Transverse colon (tissue), 4 donors: ENCODE measurements around the gene TAOK2. TPM values are rescaled to one million over a fixed set of nuclear protein-coding genes. Genes with fewer than 3 reads are reported as not detected.

Experiments
- DNase-seq: peaks from one replicate; pipeline ENCODE4 v3.0.0-alpha.2; 2019
- H3K27ac ChIP-seq, 4 donors: fragments of 200-600 bp; sonication (generic); 2 replicates each; pipeline ENCODE4 v1.5.1; 2016 to 2018; ENCODE audit warnings: inconsistent platforms in 4 of 4
- H3K27me3 ChIP-seq: fragments of 200-600 bp; sonication (generic); 2 replicates; pipeline ENCODE4 v1.5.1; 2017; ENCODE audit warnings: inconsistent platforms
- H3K36me3 ChIP-seq, 4 donors: fragments of 200-600 bp; sonication (generic); 2 replicates each; pipeline ENCODE4 v1.5.1; 2017 to 2019; ENCODE audit warnings: inconsistent platforms in 4 of 4
- H3K4me1 ChIP-seq, 4 donors: fragments of 200-600 bp; sonication (generic); 2 replicates each; pipeline ENCODE4 v1.5.1; 2017 to 2020; ENCODE audit warnings: inconsistent platforms in 4 of 4
- H3K4me3 ChIP-seq, 4 donors: fragments of 200-600 bp; sonication (generic); 1 replicate in 1 of 4; 2 replicates in 3 of 4; pipeline versions ENCODE4 v1.5.1 to v1.6.1; 2017 to 2019; ENCODE audit warnings: inconsistent platforms in 4 of 4
- H3K9me3 ChIP-seq, 2 donors: fragments of 200-600 bp; sonication (generic); 2 replicates each; pipeline ENCODE4 v1.5.1; 2017 to 2019; ENCODE audit warnings: inconsistent platforms in 2 of 2
- EP300 ChIP-seq: sonication (generic); formaldehyde crosslinking; IDR thresholded peaks from one replicate; pipeline ENCODE4 v1.6.1; 2017; ENCODE audit warnings: antibody characterized with exemption, low read depth
- POLR2A ChIP-seq: fragments of 450-650 bp; IDR thresholded peaks from one replicate; pipeline ENCODE4 v1.6.1; 2016; ENCODE audit warnings: antibody characterized with exemption, mild to moderate bottlenecking, moderate library complexity
- POLR2AphosphoS5 ChIP-seq, 3 donors: sonication (generic); formaldehyde crosslinking; IDR thresholded peaks; one replicate each; pipeline ENCODE4 v1.6.1; 2016; ENCODE audit warnings: antibody characterized with exemption in 3 of 3
- WGBS, 2 donors: methylation state at CpG; one replicate each; pipeline ENCODE4 v1.1.5; 2018; ENCODE audit warnings: low coverage in 1 of 2; 5-methylcytosine and 5-hydroxymethylcytosine counted together
- in situ Hi-C, 4 donors: fragments of 200-750 bp; cut with MboI; loops; one replicate each; pipeline versions ENCODE4 v1.15.0 to v1.15.1; 2017; ENCODE audit warnings: low sequenced_read_pairs in 3 of 4, low pct_ligation_motif_present in 1 of 4, low pct_unique_long_range_greater_than_20kb in 1 of 4
- intact Hi-C: fragments of 100-400 bp; cut with DNase I; formaldehyde crosslinking; loops from one replicate; pipeline ENCODE4 v1.15.1; 2023; ENCODE audit warnings: low total_unique reads
- total RNA-seq, 4 donors: library from RNA; depleted of rRNA; stranded (reverse); fragments of >200 nt; gene quantifications; one replicate each; pipeline ENCODE4 v1.1.0, GENCODE V29; 2016
- TF ChIP-seq, protein P1 (sequence below), 5 experiments: fragments of 200-600 bp in 3 of 5; fragments of 450-650 bp in 2 of 5; sonication (generic) in 3 of 5; IDR thresholded peaks; 1 replicate in 2 of 5; 2 replicates in 3 of 5; pipeline ENCODE4 v1.5.1; 2016 to 2017; ENCODE audit warnings: antibody characterized with exemption in 5 of 5, inconsistent platforms in 3 of 5, mild to moderate bottlenecking in 2 of 5, moderate library complexity in 1 of 5

The TAOK2 gene
- total RNA-seq, 4 donors from 2014 or later, result 54.6 to 103 (median 68.1) TPM

DNA sequence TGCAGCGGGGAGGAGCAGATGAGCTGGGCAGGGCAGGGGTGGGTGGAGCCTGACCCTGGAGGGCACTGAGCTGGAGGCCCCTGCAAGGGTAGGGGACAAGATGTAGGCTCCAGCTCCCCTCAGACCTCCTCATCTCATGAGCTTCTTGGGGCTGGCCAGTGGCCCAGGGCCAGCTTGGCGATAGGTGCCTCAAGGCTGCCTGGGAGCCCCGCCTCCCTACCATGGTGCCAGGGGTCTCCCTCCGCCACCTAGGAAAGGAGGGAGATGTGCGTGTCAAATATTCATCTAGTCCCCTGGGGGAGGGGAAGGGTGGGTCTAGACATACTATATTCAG, 17.9 kb downstream of the TAOK2 start:
- Histone ChIP-seq H3K4me1 (peaks cover 7 to 35% (median 20%) of the 10 kb centered on the region in 4 donors), H3K27me3 (no peaks in the 10 kb centered on the region), H3K9me3 (no peaks in the 10 kb centered on the region), H3K4me3 (no peak overlapping the region), H3K36me3 (peaks cover 0 to 17% (median 8%) of the 10 kb centered on the region in 4 donors), H3K27ac (no peak overlapping the region)
- intact Hi-C loops, result no loop called here
- DNase-seq, result no peak
- WGBS, 2 donors, result 94% methylated on average over 5 of the region's 5 CpGs; no CpG with 5 or more reads in 1 of the 2 donors
- TF ChIP-seq EP300, result no peak
- no peak for TF ChIP-seq POLR2A
- TF ChIP-seq POLR2AphosphoS5 (IDR thresholded peaks at IDR 0.05), result no peak
- TF ChIP-seq, protein P1, sequence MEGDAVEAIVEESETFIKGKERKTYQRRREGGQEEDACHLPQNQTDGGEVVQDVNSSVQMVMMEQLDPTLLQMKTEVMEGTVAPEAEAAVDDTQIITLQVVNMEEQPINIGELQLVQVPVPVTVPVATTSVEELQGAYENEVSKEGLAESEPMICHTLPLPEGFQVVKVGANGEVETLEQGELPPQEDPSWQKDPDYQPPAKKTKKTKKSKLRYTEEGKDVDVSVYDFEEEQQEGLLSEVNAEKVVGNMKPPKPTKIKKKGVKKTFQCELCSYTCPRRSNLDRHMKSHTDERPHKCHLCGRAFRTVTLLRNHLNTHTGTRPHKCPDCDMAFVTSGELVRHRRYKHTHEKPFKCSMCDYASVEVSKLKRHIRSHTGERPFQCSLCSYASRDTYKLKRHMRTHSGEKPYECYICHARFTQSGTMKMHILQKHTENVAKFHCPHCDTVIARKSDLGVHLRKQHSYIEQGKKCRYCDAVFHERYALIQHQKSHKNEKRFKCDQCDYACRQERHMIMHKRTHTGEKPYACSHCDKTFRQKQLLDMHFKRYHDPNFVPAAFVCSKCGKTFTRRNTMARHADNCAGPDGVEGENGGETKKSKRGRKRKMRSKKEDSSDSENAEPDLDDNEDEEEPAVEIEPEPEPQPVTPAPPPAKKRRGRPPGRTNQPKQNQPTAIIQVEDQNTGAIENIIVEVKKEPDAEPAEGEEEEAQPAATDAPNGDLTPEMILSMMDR (IDR thresholded peaks at IDR 0.05), result no peak
- in situ Hi-C loops, result no loop called here

DNA sequence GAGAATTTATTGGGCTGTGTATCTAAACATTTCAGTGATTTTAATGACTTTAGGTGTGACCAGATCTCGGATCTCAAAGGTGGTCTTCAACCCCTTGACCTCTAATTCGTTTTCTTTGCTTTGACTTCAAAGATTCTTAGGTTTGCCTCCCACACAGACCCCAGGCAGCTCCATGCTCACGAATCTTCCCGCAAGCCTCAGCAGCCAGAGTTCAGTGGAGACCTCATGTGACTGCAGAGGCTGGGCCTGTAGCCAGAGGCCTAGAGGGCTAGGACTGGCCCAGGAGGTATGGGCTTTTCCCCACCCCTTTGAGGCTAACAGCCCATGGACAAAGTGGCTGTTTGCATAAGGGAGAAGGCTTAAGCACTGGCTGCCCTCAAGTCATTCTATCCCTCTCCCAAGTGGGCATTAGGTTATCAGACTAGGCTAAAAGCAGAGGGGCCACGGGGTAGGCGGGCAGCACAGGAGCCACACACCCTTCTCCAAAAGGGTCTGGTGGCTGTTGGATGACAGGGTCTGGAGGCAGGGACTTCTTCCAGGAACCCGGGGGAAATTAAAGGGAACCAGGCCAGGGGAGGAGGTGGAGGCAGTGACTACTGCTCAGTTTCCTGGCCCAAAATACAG, 18.8 kb downstream of the TAOK2 start:
- H3K4me1 ChIP-seq, result peaks cover 11 to 44% (median 27%) of the 10 kb centered on the region in 4 donors
- H3K27me3 ChIP-seq, result no peaks in the 10 kb centered on the region
- no peak for DNase-seq
- in situ Hi-C loops, result no loop called here
- H3K4me3 ChIP-seq, result no peak overlapping the region
- TF ChIP-seq POLR2AphosphoS5 (IDR thresholded peaks at IDR 0.05) (no peak), EP300 (no peak), POLR2A (no peak)
- TF ChIP-seq, protein P1 (IDR thresholded peaks at IDR 0.05), result no peak
- peaks cover 0 to 8% (median 3%) of the 10 kb centered on the region in 4 donors for H3K36me3 ChIP-seq
- H3K27ac ChIP-seq, result no peak overlapping the region
- H3K9me3 ChIP-seq, result no peaks in the 10 kb centered on the region
- WGBS, 2 donors, result 60 to 62% methylated on average over 5 to 7 of the region's 7 CpGs
- intact Hi-C loops, result no loop called here

DNA sequence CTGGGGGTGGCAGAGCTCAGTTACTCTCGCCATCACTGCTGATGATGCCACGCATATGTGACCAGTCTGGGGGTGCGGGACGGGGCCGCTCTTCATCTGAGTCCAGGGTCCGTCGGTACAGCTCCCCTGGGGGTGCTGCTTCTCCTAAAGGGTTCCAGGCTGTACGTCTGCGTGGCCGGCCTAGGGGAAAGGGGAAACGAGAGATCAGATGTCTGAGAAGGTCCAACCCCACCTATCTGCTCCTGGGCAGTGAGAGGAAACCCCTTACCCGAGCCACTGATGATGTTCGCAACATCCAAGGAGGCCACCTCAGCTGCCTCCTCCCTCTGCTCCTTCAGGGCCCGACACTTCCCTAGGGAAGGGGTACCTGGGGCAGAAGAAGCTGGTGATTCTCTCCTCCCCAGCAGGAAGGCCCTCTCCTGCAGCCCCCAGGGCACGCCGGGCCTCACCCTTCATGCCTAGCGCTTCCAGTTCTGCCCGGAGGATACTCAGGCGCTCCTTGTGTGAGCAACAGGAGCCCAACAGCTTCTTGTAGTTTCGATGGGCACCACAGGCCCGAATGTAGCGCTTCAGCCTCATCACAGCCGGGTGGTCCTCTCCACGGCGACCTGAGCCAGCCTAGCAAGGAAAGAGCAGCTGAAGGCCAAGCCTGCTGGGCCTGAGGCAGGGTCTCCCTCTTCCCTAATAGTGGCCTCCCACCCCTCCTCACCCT, 19.7 kb downstream of the TAOK2 start:
- 87 to 92% methylated on average over 5 to 24 of the region's 25 CpGs for WGBS, 2 donors
- Histone ChIP-seq H3K27me3 (no peaks in the 10 kb centered on the region), H3K4me1 (peaks cover 11 to 44% (median 27%) of the 10 kb centered on the region in 4 donors), H3K9me3 (no peaks in the 10 kb centered on the region), H3K36me3 (peaks cover 0 to 7% (median 0%) of the 10 kb centered on the region in 4 donors), H3K27ac (no peak overlapping the region), H3K4me3 (no peak overlapping the region)
- DNase-seq, result no peak
- TF ChIP-seq EP300 (no peak), POLR2AphosphoS5 (IDR thresholded peaks at IDR 0.05) (no peak), POLR2A (no peak)
- TF ChIP-seq, protein P1 (IDR thresholded peaks at IDR 0.05), result no peak
- in situ Hi-C loops (no loop called here), intact Hi-C loops (no loop called here)

DNA sequence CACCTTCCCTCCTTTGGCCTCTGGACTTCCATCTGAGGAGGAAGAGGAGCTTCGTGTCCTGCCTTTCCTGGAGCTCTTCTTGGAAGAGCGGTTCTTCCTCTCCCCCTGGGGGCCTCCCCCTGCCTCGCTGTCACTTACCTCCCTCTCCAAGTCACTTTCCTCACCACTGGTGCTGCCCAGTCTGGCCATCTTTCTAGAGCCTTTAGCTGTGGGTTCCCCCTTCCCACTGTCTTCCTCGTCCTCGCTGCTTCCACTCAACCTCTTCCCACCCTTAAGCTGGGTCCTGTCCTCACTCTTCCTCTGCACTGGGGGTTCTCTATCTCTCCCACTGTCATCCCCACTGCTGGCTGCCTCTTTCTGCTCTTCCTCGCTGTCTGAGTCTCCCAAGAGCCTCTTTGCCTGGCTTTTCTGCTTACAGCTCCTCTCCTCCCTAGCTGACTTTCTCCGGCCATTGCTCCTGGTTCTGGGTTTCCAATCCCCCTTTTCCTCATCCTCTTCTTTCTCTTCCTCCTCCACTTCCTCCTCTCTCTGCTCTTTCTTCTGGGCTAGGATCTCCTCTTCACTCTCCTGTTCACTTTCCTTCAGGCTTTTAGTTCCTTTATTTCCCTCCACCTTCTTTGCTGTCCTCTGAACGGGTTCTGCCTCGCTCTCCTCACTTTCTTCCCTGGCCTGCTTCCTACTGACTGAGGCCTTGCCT, 20.4 kb downstream of the TAOK2 start:
- in situ Hi-C loops, result no loop called here
- Histone ChIP-seq H3K27ac (peak overlapping the region; percentile 93 to 99 (median 96)), H3K4me1 (peaks cover 11 to 43% (median 27%) of the 10 kb centered on the region in 4 donors), H3K27me3 (no peaks in the 10 kb centered on the region), H3K36me3 (peaks cover 0 to 7% (median 0%) of the 10 kb centered on the region in 4 donors), H3K9me3 (no peaks in the 10 kb centered on the region), H3K4me3 (peak overlapping the region in 1 of 4 donors; percentile 66)
- no peak for TF ChIP-seq POLR2A
- TF ChIP-seq POLR2AphosphoS5 (IDR thresholded peaks at IDR 0.05), result no peak
- TF ChIP-seq, protein P1 (IDR thresholded peaks at IDR 0.05), result no peak
- TF ChIP-seq EP300, result no peak
- intact Hi-C loops, result no loop called here
- WGBS, 2 donors, result 88 to 89% methylated on average over 7 to 9 of the region's 9 CpGs
- DNase-seq, result no peak
